GM10266 (cell line): ENCODE results near the gene SLC6A12.
A peak's percentile ranks its signal among the peaks of the same experiment; 100 is the strongest.
"Not testable (repeated sequence)": the region's sequence is repeated elsewhere in the genome, so short reads cannot be mapped to it uniquely, and the experiment has no call there.

Experiments
- DNase-seq: peaks from one replicate; pipeline ENCODE4 v3.0.0; 2012; ENCODE audit errors: extremely low spot score
- CTCF ChIP-seq: IDR thresholded peaks from 2 replicates; pipeline ENCODE4 v1.5.1; 2012; ENCODE audit warnings: mild to moderate bottlenecking, low read depth; ENCODE audit not compliant: control insufficient read depth, insufficient read depth; ENCODE audit errors: missing control alignments

Gene SLC6A12

GRCh38 chr12:221736-222135 lies 7.8 kb upstream of the SLC6A12 start:
- DNase-seq = no peak
- TF ChIP-seq CTCF = no peak

- DNase-seq = no peak
- TF ChIP-seq CTCF = no peak
Measured at GRCh38 chr12:220946-221550, 7.1 kb upstream of the SLC6A12 start.

- TF ChIP-seq CTCF = no peak
- no peak for DNase-seq
Measured at GRCh38 chr12:220491-220890, 6.5 kb upstream of the SLC6A12 start.

- TF ChIP-seq CTCF = peak; percentile 58
- peak; percentile 65 for DNase-seq
Measured at GRCh38 chr12:219891-220352, 6.0 kb upstream of the SLC6A12 start.

GRCh38 chr12:218728-219590 lies 5.0 kb upstream of the SLC6A12 start:
- no peak for TF ChIP-seq CTCF
- DNase-seq = no peak

- no peak for TF ChIP-seq CTCF
- DNase-seq = no peak
Measured at GRCh38 chr12:218221-218620, 4.3 kb upstream of the SLC6A12 start.

- not testable (repeated sequence) for DNase-seq
Measured at GRCh38 chr12:217029-217428, 3.1 kb upstream of the SLC6A12 start.
